Esophagus mucosa (tissue), 1 donor: ENCODE data around the gene POLR1G. TPM values are rescaled to one million over a fixed set of nuclear protein-coding genes. Genes with fewer than 3 reads are reported as not detected.

Experiments used
- ATAC-seq: fragments of 200-7000 bp; cut with Tn5 transposase; one replicate; pipeline ENCODE4 v1.9.1; 2020
- total RNA-seq: library from RNA; stranded (reverse); gene quantifications from one replicate; pipeline ENCODE4 v1.2.4, GENCODE V29; 2023
- donor health status: DM: yes; HTN: yes; CAD: no.

The POLR1G gene, protein sequence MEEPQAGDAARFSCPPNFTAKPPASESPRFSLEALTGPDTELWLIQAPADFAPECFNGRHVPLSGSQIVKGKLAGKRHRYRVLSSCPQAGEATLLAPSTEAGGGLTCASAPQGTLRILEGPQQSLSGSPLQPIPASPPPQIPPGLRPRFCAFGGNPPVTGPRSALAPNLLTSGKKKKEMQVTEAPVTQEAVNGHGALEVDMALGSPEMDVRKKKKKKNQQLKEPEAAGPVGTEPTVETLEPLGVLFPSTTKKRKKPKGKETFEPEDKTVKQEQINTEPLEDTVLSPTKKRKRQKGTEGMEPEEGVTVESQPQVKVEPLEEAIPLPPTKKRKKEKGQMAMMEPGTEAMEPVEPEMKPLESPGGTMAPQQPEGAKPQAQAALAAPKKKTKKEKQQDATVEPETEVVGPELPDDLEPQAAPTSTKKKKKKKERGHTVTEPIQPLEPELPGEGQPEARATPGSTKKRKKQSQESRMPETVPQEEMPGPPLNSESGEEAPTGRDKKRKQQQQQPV
- 6.5 TPM for total RNA-seq

DNA sequence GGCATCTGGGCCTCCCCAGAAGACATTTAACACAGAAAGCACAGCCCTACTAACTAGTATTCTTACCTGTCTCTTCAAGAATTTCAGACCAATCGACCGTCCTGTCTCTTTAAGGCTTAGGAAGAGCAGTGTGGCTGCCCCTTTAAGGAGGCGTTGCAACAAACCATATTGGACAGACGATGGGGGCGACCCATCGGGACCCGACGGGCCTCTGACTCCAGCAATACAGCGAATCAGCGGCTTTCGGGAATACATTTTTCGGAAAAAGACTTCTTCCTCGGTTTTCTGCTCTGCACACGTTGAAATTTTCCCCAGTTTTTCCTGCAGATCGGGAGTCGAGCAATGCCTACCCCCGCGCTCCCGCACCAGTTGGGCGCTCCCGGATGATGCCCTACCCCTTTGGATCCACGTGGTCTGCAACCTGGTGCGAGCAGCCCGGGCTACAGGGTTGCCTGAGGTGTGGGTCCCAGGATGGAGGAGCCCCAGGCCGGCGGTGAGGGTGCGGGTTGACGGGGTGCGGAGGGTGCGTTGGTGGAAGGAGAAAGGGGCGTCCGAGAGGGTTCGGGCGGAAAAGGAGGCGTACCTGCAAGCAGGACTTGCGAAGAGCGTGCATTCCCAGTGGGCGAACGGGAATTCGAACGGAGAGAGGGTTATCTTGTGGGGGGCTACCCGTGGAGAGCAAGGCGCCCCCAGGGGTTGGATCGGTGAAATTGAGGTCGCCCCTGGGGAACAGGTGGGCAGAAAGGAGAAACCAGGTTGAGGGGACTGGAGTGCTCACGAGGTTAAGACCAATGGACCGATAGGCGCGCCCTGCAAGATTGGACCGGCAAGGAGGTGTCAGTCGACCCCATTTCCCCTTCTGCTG, at the start of gene POLR1G:
TSS of gene POLR1G (plus strand) at position 419 of the 865 bp plus-strand sequence. CDS start at position 472, 53 bp downstream.
- ATAC-seq = peak; percentile 46

DNA sequence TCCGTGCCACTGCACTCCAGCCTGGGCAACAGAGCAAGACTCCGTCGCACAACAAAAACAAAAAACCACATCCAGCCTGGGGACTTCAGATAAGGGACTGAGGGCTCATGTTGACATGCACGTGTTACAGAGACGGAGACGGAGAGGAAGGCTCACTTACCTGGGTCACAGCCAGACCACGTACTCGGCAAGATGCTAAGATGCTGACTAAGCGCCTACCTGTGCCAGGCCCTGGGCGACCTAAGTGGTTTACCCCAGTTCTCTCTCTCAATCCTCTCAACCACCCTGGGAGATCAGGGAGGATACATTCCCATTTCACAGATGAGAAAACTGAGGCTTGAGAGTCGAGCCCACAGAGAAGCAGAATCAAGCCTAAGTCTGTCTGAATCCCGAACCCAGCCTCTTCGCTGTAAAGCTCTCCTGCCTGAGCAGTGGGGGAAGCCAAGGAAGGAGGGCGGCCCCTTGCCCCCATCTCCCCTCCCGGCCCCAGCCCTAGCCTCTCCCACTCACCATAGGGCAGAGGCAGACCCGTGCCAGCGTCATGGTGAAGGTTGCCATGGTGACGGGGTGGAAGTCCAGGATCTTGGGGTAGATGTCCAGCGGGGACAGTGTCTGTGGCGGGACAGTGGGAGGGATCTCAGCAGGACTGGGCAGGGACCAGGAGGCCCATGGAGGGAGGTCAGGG, 49.5 kb upstream of the POLR1G start:
- ATAC-seq = no peak

DNA sequence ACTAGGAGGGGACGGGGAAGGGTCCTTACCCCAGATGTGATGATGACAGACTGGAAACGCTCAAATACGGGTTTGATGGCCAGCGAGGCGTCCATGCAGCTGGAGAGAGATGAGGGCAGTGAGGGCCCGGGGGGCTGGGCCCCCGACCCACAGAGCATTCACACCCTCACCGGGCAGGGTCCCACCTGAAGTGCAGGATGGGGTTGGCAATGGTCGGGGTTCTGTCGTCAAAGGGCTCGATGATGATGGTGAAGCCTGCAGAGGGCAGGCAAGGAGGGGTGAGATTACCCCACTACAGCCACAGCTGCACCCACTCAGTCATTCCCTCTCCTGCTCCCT, 49.0 kb upstream of the POLR1G start:
- no peak for ATAC-seq

DNA sequence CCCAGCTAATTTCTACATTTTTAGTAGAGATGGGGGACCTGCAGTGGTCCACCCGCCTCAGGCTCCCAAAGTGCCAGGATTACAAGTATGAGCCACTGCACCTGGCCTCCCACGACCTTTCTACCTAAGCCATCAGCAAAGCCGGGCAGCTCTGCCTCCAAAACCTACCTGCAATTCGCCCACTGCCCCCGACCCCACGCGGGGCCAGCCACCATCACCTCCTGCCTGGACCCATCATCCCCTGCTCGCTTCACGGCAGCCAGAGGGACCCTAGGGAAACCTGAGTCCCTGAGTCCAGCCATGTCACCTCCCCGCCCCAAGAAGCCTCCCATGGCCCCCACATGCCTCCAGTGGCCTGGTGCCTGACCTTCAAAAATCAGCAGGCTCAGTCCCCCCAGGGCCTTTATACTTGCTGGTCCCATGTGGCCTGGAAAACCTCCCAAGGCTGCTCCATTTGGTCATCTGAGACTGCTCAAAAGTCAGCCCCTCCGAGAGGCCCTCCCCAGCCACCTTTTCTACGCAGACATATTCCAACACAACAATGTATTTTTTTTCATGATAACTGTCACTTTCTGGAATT, 48.1 kb upstream of the POLR1G start:
- no peak for ATAC-seq

GRCh38 chr19:45361608-45362007, 44.8 kb upstream of the POLR1G start:
- ATAC-seq = no peak

- no peak for ATAC-seq
These were observed 44.2 kb upstream of the POLR1G start for GRCh38 chr19:45362291-45362690.

GRCh38 chr19:45363861-45364459, 42.5 kb upstream of the POLR1G start:
- no peak for ATAC-seq

DNA sequence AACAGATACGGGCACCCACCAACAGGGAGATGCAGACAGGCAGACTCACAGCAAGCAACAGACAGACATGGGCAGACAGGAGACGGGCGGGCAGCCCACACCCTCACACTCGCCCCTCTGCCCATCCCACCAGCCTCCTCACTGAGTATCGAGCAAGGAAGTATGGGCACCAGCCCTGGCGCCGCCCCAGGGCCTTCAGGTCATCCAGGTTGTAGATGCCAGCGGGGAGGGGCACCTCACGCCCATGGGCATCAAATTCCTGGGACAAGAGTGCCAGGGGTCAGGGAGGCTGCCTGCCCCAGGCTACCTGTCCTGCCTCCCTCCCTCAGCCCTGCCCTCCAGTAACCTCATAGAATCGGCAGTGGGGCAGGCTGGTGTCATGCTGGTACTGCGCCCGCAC, 41.7 kb upstream of the POLR1G start:
- ATAC-seq = no peak

GRCh38 chr19:45368127-45368526, 38.3 kb upstream of the POLR1G start:
- no peak for ATAC-seq

GRCh38 chr19:45368737-45369340, 37.6 kb upstream of the POLR1G start:
- ATAC-seq = no peak

DNA sequence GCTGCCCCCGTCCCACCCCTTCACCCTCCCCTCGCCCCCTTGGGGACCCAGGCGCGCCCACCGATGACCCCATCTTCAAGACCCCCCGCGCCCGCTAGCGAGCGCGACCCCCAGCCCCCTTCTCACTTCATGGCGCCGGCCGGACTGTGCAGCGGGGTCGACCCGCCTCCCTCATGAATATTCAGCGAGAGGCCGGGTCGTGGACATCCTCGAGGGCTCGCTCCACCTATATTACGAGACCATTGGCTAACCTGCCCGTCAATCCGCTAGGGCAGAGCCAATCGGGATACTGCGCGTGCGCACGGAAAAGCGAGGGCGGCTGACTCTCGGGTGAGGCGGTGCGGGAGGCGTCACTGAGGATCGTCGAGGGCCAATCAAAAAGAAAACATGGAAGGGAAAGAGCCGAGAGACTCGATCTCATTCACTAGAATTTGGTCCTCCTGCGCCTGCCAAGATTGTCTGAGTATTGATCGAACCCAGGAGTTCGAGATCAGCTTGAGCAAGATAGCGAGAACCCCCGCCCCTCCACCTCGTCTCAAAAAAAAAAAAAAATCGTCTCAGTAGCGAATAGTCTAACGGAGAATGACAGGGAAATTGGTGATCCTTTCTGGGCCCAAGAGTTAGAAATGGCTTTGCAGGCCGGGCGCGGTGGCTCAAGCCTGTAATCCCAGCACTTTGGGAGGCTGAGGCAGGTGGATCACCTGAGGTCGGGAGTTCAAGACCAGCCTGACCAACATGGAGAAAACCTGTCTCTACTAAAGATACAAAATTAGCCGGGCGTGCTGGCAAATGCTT, 35.8 kb upstream of the POLR1G start, which contains the start of gene ERCC2:
TSS of gene ERCC2 (minus strand) at position 164 of the 795 bp plus-strand sequence. CDS start at position 131, 33 bp downstream.
- ATAC-seq = peak; percentile 98

DNA sequence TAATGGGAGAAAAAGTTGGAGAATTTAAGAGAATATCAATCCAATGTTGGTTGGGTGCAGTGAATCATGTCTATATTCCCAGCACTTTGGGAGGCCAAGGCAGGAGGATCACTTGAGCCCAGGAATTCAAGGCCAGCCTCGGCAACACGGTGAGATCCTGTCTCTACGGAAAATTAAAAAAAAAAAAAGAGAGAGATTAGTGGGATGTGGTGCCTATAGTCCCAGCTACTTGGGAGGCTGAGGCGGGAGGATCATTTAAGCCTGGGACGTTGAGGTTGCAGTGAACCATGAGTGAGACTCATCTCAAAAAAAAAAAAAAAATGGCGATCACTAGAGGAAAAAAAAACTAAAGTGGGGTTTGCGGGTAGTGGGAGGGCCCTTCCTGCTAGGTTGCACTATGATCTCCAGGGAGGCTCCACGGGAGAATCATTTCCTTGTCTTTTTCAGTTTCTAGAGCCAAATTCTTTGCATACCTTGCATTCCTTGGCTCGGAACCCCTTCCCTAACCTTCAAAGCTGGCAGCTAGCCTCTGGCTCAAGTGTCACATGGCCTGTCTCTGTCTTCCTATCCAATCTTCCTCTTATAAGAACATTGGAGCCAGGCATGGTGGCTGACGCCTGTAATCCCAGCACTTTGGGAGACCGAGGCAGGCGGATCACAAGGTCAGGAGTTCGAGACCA, 30.3 kb upstream of the POLR1G start:
- ATAC-seq = peak; percentile 3

DNA sequence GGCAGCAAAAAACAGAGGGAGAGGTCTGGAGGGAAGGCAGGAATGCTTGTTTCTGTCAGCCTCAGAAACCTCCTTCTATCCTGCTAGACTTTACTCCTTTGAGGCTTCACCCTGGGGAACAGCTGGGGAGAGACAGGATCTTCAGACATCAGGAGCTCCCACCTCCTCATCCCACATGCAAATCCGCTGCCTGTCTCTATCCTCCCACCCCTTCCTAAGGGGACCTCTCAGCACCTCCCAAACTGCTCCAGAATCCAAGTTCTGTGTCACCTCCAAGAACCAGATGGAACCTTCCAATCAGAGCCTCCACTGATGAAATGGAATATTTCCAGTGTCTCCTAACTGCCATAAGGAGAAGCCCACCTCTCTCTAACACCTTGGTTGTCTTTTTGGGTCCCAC, 26.3 kb upstream of the POLR1G start:
- ATAC-seq = no peak

DNA sequence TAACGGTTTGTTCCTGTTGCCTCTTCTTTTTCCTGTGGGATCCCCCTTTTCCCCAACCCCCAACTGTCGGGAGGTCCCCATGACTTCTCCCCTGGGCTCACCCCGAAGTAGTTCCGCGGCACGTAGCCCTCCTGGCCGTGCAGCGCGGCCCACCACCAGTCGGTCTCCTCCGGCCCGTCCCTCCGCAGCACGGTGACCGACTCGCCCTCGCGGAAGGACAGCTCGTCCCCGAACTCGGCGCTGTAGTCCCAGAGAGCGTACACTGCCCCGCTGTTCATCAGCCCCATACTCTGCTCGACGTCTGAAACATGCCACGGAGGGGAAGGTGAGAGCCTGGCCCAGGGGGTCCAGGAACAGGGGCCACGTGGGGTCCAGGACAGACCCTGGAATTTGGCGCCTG, 24.0 kb upstream of the POLR1G start:
- ATAC-seq = peak; percentile 20

DNA sequence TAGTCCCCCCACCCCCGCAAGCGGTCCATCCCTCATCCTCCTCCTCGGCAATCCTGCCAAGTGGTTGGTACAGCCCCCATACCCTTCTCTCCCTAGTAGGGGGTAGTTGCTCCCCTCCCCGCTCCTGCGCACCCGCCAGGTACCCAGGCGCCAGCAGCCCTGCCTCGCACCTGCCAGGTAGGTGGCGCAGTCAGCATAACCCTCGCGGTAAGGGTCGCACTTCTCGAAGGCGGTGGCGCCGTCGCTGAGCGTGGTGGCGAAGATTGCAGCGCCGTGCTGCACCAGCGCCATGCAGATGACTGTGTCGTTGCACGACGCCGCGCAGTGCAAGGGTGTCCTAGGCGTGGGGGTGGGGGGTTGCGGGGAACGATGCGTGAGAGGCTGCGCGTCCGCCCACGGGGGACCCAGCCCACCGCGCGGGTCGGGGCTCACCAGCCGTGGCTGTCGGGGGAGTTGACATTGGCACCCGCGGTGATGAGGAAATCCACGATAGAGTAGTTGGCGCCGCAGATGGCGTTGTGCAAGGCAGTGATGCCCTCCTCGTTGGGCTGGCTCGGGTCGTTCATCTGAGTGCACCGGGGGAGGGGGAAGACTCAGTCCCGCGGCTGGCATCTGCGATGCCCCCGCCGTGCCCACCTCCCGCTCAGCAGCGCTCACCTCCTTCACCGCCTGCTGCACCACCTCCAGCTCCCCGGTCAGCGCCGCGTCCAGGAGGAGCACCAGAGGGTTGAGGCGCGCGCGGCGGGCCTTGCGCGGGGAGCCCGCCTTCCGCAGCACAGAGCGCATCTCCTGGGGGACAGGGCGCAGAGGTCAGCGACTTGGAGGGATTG, 20.8 kb upstream of the POLR1G start:
- ATAC-seq = peak; percentile 41

DNA sequence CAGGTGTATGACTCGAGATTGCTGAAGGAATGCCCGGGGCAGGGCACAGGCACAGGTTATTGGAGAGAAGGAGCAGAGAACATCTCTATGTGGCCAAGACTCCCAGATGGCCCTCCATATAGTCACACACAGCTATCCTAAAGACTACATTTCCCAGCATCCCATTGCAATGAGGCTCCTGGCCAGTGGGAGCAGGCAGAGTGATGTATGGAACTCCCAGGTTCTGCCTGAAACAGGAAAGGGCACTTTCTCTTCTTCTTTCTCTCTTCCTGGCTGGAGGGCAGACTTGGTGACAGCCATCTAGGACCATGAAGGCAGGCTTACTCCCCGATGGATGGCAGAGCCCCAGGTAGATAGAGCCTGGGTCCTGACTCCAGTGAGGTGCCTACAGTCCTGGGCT, 15.1 kb upstream of the POLR1G start:
- peak; percentile 40 for ATAC-seq

DNA sequence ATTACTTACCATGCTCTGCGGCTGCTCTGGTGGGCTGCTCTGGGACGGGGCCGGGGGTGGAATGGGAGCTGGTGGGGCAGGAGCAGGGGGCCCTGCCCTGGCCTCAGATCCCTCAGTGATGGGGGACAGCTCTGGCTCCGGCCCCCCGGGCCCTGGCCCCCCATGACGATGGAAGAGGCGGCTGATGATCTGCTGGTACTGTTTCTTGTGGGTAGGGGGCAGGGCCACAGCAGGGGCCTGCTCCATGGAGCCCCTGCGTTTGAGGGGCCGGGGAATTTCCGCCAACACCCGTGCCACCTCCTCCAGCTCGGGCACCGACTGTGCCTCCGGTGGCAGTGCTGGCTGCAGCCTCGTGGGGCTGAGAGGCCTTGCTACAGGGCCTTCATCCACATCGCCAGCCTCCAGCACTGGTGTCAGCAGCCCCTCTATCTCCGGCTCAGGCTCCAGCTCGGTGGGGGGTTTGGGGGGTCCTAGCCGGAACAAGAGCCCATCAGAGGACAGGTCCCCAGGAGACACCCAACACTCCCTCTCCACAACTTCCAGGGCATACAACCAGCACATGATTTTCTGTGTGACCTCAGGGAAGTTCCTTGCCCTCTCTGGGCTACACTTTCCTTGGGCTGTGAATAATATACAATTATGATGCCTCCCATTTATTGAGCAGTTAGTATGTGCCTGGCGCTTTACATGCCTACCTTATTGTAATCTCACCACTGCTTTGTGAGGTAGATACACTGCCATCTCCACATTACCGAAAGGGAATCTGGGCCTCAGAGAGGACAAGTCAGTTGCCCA, 14.4 kb upstream of the POLR1G start:
- peak; percentile 33 for ATAC-seq
